Endothelial cell (in vitro differentiated cells): ENCODE data around the gene TMEM217. TPM values are rescaled to one million over a fixed set of nuclear protein-coding genes. Genes with fewer than 3 reads are reported as not detected.

Source experiments
- DNase-seq: peaks from one replicate; pipeline ENCODE4 v3.0.0; 2021; ENCODE audit warnings: low spot score
- H3K27ac Mint-ChIP-seq: one replicate; pipeline ENCODE4 v1.8.0; 2021; ENCODE audit warnings: mixed read lengths, inconsistent platforms; ENCODE audit not compliant: unreplicated experiment
- H3K27me3 Mint-ChIP-seq: one replicate; pipeline ENCODE4 v1.8.0; 2021; ENCODE audit warnings: mild to moderate bottlenecking, moderate library complexity, mixed read lengths, inconsistent platforms; ENCODE audit not compliant: unreplicated experiment
- H3K36me3 Mint-ChIP-seq: one replicate; pipeline ENCODE4 v1.8.0; 2021; ENCODE audit warnings: mild to moderate bottlenecking, low read depth, mixed read lengths, inconsistent platforms; ENCODE audit not compliant: unreplicated experiment
- H3K4me1 Mint-ChIP-seq: one replicate; pipeline ENCODE4 v1.8.0; 2021; ENCODE audit warnings: mild to moderate bottlenecking, mixed read lengths, inconsistent platforms; ENCODE audit not compliant: unreplicated experiment
- H3K4me3 Mint-ChIP-seq: one replicate; pipeline ENCODE4 v1.8.0; 2021; ENCODE audit warnings: mild to moderate bottlenecking, mixed read lengths, inconsistent platforms; ENCODE audit not compliant: unreplicated experiment
- H3K9me3 Mint-ChIP-seq: one replicate; pipeline ENCODE4 v1.8.0; 2021; ENCODE audit warnings: mixed read lengths, inconsistent platforms; ENCODE audit not compliant: unreplicated experiment
- CTCF ChIP-seq: fragments of 200-600 bp; sonication (generic); IDR thresholded peaks from one replicate; pipeline ENCODE4 v1.5.0; 2021; ENCODE audit warnings: antibody characterized with exemption; ENCODE audit not compliant: unreplicated experiment
- total RNA-seq: library from RNA; stranded (reverse); fragmentation: NEBNext Ultra II Directional; extraction: Animal tissue kit (Norgen Biotek cat#: 25700); gene quantifications from one replicate; pipeline ENCODE4 v1.2.1, GENCODE V29; 2021; ENCODE audit not compliant: unreplicated experiment

TMEM217 gene
- total RNA-seq, 1 donor from 2014 or later: 5.4 TPM

- TF ChIP-seq CTCF: no peak
- Mint-ChIP-seq H3K27ac (no peak overlapping the region), H3K9me3 (no peaks in the 10 kb centered on the region), H3K4me3 (no peak overlapping the region), H3K4me1 (peaks cover 9% of the 10 kb centered on the region), H3K27me3 (no peaks in the 10 kb centered on the region), H3K36me3 (peaks cover 8% of the 10 kb centered on the region)
- no peak for DNase-seq
Measured at GRCh38 chr6:37269105-37269504, 11.2 kb upstream of the TMEM217 start.

- Mint-ChIP-seq H3K27me3 (no peaks in the 10 kb centered on the region), H3K4me1 (peaks cover 12% of the 10 kb centered on the region), H3K27ac (no peak overlapping the region), H3K9me3 (no peaks in the 10 kb centered on the region), H3K36me3 (peaks cover 8% of the 10 kb centered on the region), H3K4me3 (no peak overlapping the region)
- DNase-seq: no peak
- no peak for TF ChIP-seq CTCF
Measured at GRCh38 chr6:37265860-37266259, 7.9 kb upstream of the TMEM217 start.

- H3K4me1 Mint-ChIP-seq: peaks cover 12% of the 10 kb centered on the region
- TF ChIP-seq CTCF: no peak
- H3K9me3 Mint-ChIP-seq: no peaks in the 10 kb centered on the region
- no peak overlapping the region for H3K27ac Mint-ChIP-seq
- DNase-seq: no peak
- H3K4me3 Mint-ChIP-seq: no peak overlapping the region
- H3K36me3 Mint-ChIP-seq: peaks cover 4% of the 10 kb centered on the region
- no peaks in the 10 kb centered on the region for H3K27me3 Mint-ChIP-seq
Measured at GRCh38 chr6:37265001-37265400, 7.1 kb upstream of the TMEM217 start.

GRCh38 chr6:37262446-37263026, 4.6 kb upstream of the TMEM217 start:
- TF ChIP-seq CTCF: no peak
- DNase-seq: no peak
- Mint-ChIP-seq H3K9me3 (no peaks in the 10 kb centered on the region), H3K27ac (no peak overlapping the region), H3K27me3 (peaks cover 5% of the 10 kb centered on the region), H3K4me3 (no peak overlapping the region), H3K36me3 (no peaks in the 10 kb centered on the region), H3K4me1 (peaks cover 28% of the 10 kb centered on the region)

GRCh38 chr6:37261198-37261597, 3.3 kb upstream of the TMEM217 start:
- H3K9me3 Mint-ChIP-seq: no peaks in the 10 kb centered on the region
- no peak overlapping the region for H3K27ac Mint-ChIP-seq
- H3K36me3 Mint-ChIP-seq: no peaks in the 10 kb centered on the region
- H3K27me3 Mint-ChIP-seq: peaks cover 8% of the 10 kb centered on the region
- DNase-seq: no peak
- H3K4me1 Mint-ChIP-seq: peaks cover 33% of the 10 kb centered on the region
- no peak overlapping the region for H3K4me3 Mint-ChIP-seq
- TF ChIP-seq CTCF: no peak
